ENCODE results near the gene DHRS7B. TPM values are rescaled to one million over a fixed set of nuclear protein-coding genes. Genes with fewer than 3 reads are reported as not detected.

DHRS7B gene
- total and polyA plus RNA-seq, 2 of the 13 experiments (the other 11 are each of a cell fraction or from before 2014, with no cell fraction given) = 20.0 to 35.8 TPM

- TF ChIP-seq ARID2 (CRISPR knock-in tag; IDR thresholded peaks at IDR 0.05; ENCODE audit: borderline replicate concordance) (no peak), ZNF530 (CRISPR knock-in tag; IDR thresholded peaks at IDR 0.05; ENCODE audit: low read depth) (no peak), SATB2 (CRISPR knock-in tag; IDR thresholded peaks at IDR 0.05) (no peak), ZNF296 (CRISPR knock-in tag; conservative IDR thresholded peaks at IDR 0.05) (0 out of 2 replicates have a peak, but pooled peaks have one; percentile 17), PBX2 (CRISPR knock-in tag; IDR thresholded peaks at IDR 0.05) (peak; percentile 62; the same call in 1 of the 2 replicates), ZKSCAN1 (IDR thresholded peaks at IDR 0.05; ENCODE audit: low read length) (no peak), ATF7-NPFF (CRISPR knock-in tag; IDR thresholded peaks at IDR 0.05; ENCODE audit: low read depth) (0 out of 2 replicates have a peak, but pooled peaks have one; percentile 59), ZNF317 (CRISPR knock-in tag; IDR thresholded peaks at IDR 0.05) (0 out of 2 replicates have a peak, but pooled peaks have one; percentile 49), ZNF792 (CRISPR knock-in tag; IDR thresholded peaks at IDR 0.05) (peak; percentile 54; the same call in 1 of the 2 replicates), USF2 (IDR thresholded peaks at IDR 0.05; ENCODE audit: low read depth, low read length) (no peak), USF2 (CRISPR knock-in tag; IDR thresholded peaks at IDR 0.05; ENCODE audit: borderline replicate concordance) (no peak; the same call in 1 of the 2 replicates), ZFP41 (CRISPR knock-in tag; IDR thresholded peaks at IDR 0.05; ENCODE audit: borderline replicate concordance) (0 out of 2 replicates have a peak, but pooled peaks have one; percentile 56), ZXDC (CRISPR knock-in tag; IDR thresholded peaks at IDR 0.05) (peak; percentile 24; the same call in 1 of the 2 replicates), ZNF234 (CRISPR knock-in tag; conservative IDR thresholded peaks at IDR 0.05) (no peak), BRD4 (CRISPR knock-in tag; IDR thresholded peaks at IDR 0.05) (peak; percentile 51; the same call in 1 of the 2 replicates), PAXIP1 (CRISPR knock-in tag; conservative IDR thresholded peaks at IDR 0.05) (peak; percentile 57), RBAK (CRISPR knock-in tag; IDR thresholded peaks at IDR 0.05) (no peak), ZBTB8A (CRISPR knock-in tag; IDR thresholded peaks at IDR 0.05; ENCODE audit: borderline replicate concordance, low read depth) (no peak), KLF6 (CRISPR knock-in tag; IDR thresholded peaks at IDR 0.05) (peak; percentile 24; the same call in 1 of the 2 replicates), TEAD3 (CRISPR knock-in tag; optimal IDR thresholded peaks at IDR 0.05; ENCODE audit: borderline replicate concordance) (peak; percentile 80)
Observed at GRCh38 chr17:21126645-21127508, at the start of gene DHRS7B (continued).
